ENCODE measurements around the gene HOXA3.

HOXA3 gene

DNA sequence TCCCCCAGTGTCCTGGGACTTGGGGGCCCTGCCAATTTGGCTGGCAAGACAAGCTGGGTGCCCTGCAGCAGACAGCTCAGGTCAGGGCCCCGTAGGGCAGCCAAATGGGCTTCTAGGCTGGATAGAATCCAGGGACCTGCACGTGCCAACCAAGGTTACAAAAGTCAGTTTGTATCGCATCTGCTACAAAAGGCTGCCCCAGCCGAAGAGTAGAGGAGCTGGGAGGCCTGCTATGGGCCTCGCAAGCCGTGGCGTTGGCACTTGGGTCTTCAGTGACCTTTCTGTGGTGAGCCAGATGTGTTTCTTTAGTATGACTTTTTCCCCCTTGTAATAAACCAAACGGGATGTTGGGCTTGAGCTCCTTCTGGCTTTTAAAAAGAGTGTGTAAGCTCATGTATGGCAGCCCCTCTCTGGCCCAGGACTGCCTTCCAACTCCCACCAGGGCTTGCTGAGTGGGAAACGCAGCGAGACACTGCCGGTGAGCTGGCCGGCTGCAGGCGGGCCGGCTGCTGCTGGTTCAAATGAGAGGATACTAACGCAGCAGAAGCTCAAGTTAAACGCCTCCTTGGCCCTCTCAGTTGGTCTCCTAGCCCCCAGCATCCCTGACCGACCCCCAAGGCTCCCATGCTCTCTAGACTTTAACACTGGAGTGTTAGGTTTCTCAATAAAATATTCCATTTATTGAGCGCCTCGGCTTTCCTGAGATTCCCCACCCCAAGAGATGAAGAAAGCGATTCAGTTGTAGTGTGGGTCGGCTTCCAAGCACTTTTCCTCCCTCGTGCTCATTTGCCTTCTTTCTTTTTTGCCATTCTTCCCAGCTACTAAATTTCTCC, 24.8 kb upstream of the HOXA3 start:
- in situ Hi-C loops (cut with MboI; ENCODE audit: low pct_unique_long_range_greater_than_20kb, low sequenced_read_pairs, unreplicated experiment), result no loop called here
- TF ChIP-seq, protein P1, sequence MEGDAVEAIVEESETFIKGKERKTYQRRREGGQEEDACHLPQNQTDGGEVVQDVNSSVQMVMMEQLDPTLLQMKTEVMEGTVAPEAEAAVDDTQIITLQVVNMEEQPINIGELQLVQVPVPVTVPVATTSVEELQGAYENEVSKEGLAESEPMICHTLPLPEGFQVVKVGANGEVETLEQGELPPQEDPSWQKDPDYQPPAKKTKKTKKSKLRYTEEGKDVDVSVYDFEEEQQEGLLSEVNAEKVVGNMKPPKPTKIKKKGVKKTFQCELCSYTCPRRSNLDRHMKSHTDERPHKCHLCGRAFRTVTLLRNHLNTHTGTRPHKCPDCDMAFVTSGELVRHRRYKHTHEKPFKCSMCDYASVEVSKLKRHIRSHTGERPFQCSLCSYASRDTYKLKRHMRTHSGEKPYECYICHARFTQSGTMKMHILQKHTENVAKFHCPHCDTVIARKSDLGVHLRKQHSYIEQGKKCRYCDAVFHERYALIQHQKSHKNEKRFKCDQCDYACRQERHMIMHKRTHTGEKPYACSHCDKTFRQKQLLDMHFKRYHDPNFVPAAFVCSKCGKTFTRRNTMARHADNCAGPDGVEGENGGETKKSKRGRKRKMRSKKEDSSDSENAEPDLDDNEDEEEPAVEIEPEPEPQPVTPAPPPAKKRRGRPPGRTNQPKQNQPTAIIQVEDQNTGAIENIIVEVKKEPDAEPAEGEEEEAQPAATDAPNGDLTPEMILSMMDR (IDR thresholded peaks at IDR 0.05; ENCODE audit: extremely low read depth, insufficient read depth, missing control alignments), result no peak

DNA sequence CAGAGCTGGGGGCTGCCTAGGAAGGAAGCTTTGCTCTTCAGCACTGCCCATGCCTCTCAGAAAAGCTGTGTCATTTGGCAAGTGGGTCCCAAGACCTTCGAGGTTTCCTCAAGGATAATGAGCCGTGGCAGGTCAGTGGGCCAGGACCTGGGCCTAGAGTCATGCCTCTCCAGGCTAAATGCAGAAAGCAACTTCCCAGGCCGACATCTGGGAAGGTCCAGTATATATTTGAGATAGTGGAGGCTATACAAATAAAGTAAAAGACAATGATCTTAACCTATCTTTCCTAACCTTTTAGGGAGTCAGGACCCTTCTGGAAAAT, 24.1 kb upstream of the HOXA3 start:
- in situ Hi-C loops (cut with MboI; ENCODE audit: low pct_unique_long_range_greater_than_20kb, low sequenced_read_pairs, unreplicated experiment), result no loop called here
- TF ChIP-seq, protein P1 (IDR thresholded peaks at IDR 0.05; ENCODE audit: extremely low read depth, insufficient read depth, missing control alignments), result no peak
- no peak for DNase-seq (ENCODE audit: low spot score)

More for the DNA sequence above, 24.8 kb upstream of the HOXA3 start:
- DNase-seq (ENCODE audit: low spot score), result no peak

DNA sequence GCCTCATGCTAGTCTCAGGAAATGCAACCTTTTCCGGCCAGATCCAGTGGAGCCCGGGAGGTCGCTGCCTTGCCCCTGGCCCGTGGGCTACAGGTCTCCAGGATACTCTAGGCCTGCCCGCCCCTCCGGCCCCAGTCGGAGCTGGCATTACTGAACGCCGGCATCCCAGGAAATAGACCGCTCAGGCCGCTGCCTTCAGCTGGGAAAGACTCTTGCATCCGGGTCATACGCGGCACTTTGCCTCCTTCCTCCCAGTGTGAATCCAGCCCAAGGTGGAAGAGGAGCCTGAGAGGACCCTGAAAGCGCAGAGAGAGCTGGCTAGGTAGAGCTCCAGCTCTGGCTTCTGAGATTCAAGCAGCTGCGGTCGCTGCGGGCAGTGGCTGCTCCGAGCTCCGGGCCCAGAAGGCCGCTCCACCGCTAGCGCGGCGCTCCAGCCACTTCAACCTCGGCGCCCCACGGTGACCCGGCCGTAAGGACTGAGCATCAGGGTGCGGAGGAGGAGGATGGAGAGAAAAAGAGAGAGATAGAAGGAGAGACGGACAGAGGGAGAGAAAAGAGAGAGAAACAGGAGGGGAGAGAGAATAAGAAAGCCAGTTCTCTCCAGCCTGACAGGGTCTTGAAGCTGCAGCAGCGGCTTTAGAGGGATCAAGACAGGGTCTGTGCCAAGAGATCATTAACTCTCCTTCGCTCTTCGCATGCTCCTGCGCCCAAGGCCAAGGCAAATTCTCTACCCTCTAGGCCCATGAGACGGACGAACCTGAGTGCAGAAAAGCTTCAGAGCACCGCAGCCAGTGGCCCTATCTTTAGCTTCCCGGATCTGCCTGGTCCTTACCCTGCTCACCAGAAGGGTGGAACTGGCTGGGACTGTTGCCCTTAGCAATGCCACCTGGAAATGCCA, 23.5 kb upstream of the HOXA3 start:
- TF ChIP-seq, protein P1 (IDR thresholded peaks at IDR 0.05; ENCODE audit: extremely low read depth, insufficient read depth, missing control alignments), result no peak
- DNase-seq (ENCODE audit: low spot score), result no peak
- in situ Hi-C loops (cut with MboI; ENCODE audit: low pct_unique_long_range_greater_than_20kb, low sequenced_read_pairs, unreplicated experiment), result no loop called here

DNA sequence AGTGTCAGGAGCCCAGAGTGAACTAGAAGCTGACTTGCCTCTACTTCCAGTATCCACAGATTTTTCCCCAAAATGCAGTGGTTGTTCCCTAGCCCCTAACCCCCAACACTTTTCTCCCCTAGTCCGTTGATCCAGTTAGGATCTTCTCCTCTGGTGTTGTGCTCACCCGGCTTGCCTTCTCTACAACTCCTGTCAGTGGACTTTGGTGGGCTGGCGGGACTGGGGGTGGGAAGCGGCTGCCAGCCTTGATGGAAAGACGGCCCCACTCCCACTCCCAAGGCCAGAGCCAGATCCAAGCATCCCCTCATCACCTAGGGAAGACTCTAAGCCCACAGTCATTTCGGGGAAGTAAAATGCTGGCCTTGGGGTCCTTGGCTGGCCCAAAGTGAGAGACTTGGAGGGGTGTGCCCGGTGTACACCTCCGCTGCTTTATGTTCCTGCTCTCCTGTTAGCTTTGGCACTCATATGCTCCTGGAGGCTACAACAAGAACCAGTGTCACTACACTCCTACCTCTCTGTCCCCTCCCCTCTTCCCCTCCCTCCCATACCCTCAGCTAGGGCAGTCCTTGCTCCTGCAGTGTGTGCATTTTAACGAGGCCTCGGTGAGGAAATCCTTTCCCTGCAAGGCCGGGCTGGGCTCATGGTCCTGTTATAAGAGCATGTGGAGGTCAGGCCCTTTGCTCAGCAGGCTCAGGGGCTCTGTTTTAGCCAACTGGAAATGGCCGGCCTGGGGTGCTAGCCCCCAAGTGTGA, 22.7 kb upstream of the HOXA3 start:
- in situ Hi-C loops (cut with MboI; ENCODE audit: low pct_unique_long_range_greater_than_20kb, low sequenced_read_pairs, unreplicated experiment), result loop anchor here (25.0 kb wide), 1 partner anchor 813 kb away; no protein-coding TSS in a partner anchor
- no peak for DNase-seq (ENCODE audit: low spot score)
- TF ChIP-seq, protein P1 (IDR thresholded peaks at IDR 0.05; ENCODE audit: extremely low read depth, insufficient read depth, missing control alignments), result no peak

DNA sequence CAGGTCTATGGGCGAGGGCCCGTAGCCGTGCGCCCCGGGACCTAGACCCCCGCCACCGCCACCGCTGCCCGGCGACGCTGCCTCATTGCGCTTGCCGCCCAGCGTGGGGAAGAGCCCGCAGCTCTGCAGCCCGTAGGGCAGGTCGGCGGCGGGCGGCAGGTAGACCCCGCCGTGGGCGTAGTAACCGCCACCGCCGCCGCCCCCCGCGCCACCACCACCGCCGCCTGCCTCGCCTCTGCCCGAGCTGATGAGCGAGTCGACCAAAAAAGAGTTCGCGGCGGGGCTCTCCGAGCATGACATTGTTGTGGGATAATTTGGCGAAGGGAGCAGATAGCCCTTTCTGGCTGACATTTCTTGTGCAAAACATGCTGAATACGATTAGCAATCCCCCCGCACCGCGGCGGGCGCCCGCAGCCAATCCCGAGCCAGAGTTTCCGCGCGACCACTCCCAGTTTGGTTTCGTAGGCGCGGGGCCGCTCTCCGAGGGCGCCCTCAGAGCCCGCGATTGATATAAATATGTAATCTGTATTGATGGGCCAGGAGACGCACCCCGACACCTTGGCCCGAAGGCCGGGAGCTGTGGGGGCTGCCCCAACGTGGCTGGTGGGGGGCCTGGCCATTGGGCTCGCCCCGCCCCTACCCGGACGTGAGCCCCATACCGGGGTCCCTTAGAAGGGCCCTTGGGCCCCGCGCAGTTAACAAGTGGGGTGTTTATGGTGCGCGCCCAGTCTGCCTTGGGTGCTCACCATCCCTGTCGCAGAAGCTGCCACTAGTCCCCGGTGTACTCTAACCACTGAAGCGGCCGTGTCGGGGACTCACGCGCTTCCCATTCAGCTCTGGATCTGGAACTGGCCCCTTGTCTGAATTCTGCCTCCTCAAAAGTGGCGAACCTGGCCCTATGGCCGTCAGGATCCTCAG, 21.8 kb upstream of the HOXA3 start, which contains the start of gene HOXA10:
Gene HOXA10 (minus strand): TSS at position 365 of the 918 bp plus-strand sequence. CDS start 14 bp downstream, at position 351.
- in situ Hi-C loops (cut with MboI; ENCODE audit: low pct_unique_long_range_greater_than_20kb, low sequenced_read_pairs, unreplicated experiment), result loop anchor here (25.0 kb wide), 1 partner anchor 812 kb away; no protein-coding TSS in a partner anchor
- TF ChIP-seq, protein P1 (IDR thresholded peaks at IDR 0.05; ENCODE audit: extremely low read depth, insufficient read depth, missing control alignments), result no peak
- DNase-seq (ENCODE audit: low spot score), result no peak
